Measurements from ENCODE around the gene TFF1.

- TF ChIP-seq, protein P1, sequence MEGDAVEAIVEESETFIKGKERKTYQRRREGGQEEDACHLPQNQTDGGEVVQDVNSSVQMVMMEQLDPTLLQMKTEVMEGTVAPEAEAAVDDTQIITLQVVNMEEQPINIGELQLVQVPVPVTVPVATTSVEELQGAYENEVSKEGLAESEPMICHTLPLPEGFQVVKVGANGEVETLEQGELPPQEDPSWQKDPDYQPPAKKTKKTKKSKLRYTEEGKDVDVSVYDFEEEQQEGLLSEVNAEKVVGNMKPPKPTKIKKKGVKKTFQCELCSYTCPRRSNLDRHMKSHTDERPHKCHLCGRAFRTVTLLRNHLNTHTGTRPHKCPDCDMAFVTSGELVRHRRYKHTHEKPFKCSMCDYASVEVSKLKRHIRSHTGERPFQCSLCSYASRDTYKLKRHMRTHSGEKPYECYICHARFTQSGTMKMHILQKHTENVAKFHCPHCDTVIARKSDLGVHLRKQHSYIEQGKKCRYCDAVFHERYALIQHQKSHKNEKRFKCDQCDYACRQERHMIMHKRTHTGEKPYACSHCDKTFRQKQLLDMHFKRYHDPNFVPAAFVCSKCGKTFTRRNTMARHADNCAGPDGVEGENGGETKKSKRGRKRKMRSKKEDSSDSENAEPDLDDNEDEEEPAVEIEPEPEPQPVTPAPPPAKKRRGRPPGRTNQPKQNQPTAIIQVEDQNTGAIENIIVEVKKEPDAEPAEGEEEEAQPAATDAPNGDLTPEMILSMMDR (IDR thresholded peaks at IDR 0.05): no peak
- TF ChIP-seq EP300 (IDR thresholded peaks at IDR 0.05; ENCODE audit: low read depth) (no peak), POLR2AphosphoS5 (IDR thresholded peaks at IDR 0.05) (no peak), POLR2A (IDR thresholded peaks at IDR 0.05) (no peak)
These were observed 7.6 kb upstream of the TFF1 start for GRCh38 chr21:42373908-42374455.

All from transverse colon (tissue), 4 donors.